ENCODE data around the gene TTLL13. TPM values are rescaled to one million over a fixed set of nuclear protein-coding genes. Genes with fewer than 3 reads are reported as not detected.
"Not testable (repeated sequence)": the region's sequence is repeated elsewhere in the genome, so short reads cannot be mapped to it uniquely, and the experiment has no call there.

The TTLL13 gene
- total and polyA plus RNA-seq, 12 donors, result 0.09 to 0.78 (median 0.24) TPM; not detected in 4

DNA sequence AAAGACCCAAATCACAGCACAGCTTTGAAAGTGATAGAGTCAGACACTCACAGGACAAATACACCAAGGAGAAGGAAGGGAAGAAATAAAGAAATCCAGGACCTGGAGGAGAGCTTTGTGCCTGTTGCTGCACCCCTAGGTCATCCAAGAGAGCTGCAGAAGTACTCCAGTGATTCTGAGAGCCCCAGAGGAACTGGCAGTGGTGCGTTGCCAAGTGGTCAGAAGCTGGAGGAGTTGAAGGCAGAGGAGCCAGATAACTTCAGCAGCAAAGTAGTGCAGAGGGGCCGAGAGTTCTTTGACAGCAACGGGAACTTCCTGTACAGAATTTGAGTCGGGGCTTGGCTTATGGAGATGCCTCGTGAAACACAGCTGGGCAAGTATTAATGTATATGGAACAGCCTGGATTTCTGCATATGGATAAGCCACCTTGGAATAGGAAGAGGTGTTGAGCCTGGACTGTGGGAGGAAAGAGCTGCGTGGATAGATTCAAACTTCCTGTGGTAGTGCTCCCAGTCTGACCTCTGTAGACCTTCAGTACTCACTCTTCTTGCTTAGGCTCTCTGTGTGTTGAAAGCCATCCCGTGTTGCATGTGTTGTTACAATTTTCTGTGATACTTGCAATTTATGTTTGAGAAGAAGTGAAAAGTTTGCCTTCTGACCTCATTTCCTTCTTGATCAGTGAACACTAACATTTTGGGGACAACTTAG lies 22.3 kb downstream of the TTLL13 start:
- Histone ChIP-seq H3K4me1 (peaks cover 14 to 64% (median 55%) of the 10 kb centered on the region in 9 donors), H3K27ac (peak overlapping the region in 7 of 10 donors; percentile 5 to 49 (median 29)), H3K27me3 (no peaks in the 10 kb centered on the region), H3K9me3 (no peaks in the 10 kb centered on the region), H3K4me3 (no peak overlapping the region), H3K36me3 (peaks cover 0 to 91% (median 21%) of the 10 kb centered on the region in 9 donors)
- TF ChIP-seq, protein P1, sequence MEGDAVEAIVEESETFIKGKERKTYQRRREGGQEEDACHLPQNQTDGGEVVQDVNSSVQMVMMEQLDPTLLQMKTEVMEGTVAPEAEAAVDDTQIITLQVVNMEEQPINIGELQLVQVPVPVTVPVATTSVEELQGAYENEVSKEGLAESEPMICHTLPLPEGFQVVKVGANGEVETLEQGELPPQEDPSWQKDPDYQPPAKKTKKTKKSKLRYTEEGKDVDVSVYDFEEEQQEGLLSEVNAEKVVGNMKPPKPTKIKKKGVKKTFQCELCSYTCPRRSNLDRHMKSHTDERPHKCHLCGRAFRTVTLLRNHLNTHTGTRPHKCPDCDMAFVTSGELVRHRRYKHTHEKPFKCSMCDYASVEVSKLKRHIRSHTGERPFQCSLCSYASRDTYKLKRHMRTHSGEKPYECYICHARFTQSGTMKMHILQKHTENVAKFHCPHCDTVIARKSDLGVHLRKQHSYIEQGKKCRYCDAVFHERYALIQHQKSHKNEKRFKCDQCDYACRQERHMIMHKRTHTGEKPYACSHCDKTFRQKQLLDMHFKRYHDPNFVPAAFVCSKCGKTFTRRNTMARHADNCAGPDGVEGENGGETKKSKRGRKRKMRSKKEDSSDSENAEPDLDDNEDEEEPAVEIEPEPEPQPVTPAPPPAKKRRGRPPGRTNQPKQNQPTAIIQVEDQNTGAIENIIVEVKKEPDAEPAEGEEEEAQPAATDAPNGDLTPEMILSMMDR (IDR thresholded peaks at IDR 0.05), result no peak
- DNase-seq (no peak), ATAC-seq (peak in 5 of 8 donors; percentile 40 to 63 (median 42))
- WGBS, 2 donors, result 40 to 44% methylated on average over 7 of the region's 7 CpGs
- intact Hi-C loops (cut with DNase I), result no loop called here

DNA sequence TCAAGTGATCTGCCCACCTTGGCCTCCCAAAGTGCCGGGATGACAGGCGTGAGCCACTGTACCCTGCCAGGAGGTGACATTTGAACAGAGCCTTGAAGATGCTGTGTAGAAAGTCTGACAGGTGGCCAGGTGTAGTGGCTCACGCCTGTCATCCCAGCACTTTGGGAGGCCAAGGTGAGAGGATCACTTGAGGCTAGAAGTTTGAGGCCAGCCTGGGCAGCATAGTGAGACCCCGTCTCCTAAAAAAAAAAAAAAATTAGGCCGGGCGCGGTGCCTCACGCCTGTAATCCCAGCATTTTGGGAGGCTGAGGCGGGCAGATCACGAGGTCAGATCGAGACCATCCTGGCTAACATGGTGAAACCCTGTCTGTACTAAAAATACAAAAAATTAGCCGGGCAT lies 29.1 kb downstream of the TTLL13 start:
- intact Hi-C loops (cut with DNase I); DNase-seq; H3K4me1 ChIP-seq; ATAC-seq; H3K4me3 ChIP-seq; H3K27me3 ChIP-seq; H3K27ac ChIP-seq; H3K9me3 ChIP-seq: not testable (repeated sequence)
- 96 to 99% methylated on average over 12 of the region's 12 CpGs for WGBS, 2 donors
- H3K36me3 ChIP-seq, result peaks cover 0 to 35% (median 4%) of the 10 kb centered on the region in 9 donors

DNA sequence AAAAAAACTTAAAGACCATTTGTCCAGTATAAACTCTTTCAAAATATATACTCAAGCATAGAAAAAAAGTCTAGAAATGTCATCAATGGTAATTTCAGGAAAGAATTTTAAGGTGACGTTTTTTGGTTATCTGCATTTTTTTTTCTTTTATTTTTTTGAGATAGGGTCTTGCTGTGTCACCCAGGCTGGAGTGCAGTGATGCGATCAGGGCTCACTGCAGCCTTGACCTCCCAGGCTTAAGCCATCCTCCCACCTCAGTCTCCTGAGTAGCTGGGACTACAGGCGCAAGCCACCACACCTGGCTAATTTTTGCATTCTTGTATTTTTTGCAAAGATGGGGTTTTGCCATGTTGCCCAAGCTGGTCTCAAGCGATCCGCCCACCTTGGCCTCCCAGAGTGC lies 31.4 kb downstream of the TTLL13 start:
- H3K9me3 ChIP-seq; DNase-seq; intact Hi-C loops (cut with DNase I): not testable (repeated sequence)

DNA sequence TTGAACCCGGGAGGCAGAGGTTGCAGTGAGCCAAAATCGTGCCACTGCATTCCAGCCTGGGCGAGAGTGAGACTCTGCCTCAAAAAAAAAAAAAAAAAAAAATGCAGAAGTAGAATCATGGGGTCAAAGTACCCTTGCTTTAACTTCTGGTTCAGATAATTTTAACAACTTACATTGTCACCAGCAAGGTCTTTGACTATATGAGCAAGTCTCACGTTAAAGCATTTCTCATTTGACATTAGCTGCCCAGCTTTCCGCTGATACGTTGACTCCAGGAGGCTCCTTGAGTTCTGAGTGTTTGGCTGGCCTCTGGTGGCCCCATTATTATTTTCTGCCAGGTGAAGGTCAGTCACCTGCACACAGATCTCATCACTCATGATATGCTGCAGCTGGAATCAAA lies 32.3 kb downstream of the TTLL13 start:
- not testable (repeated sequence) for H3K27me3 ChIP-seq

More for the DNA sequence above, 31.4 kb downstream of the TTLL13 start:
- not testable (repeated sequence) for H3K27me3 ChIP-seq, H3K4me1 ChIP-seq, H3K27ac ChIP-seq, H3K4me3 ChIP-seq, ATAC-seq
- peaks cover 0 to 15% (median 0%) of the 10 kb centered on the region in 9 donors for H3K36me3 ChIP-seq
- WGBS, 2 donors, result 92 to 97% methylated on average over 5 of the region's 5 CpGs

DNA sequence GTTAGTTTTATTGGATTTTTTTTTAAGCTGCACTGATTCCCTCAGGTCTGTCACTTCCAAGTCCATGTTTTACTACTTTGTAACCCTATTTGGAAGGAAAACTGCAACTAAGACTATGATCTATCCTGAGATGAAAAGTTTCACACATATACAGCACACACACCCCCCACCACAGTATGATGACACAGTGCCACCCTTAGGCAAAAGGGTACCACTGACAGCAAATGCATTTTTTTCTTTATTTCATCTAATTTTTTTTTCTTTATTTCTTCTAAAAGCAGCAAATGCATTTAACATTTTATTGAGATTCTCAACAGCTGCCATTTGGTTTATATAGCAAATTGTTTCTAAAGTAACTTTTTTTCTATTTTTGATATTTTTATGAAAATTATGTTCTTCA lies 37.3 kb downstream of the TTLL13 start:
- no peak overlapping the region for H3K27ac ChIP-seq
- H3K36me3 ChIP-seq, result no peaks in the 10 kb centered on the region
- TF ChIP-seq, protein P1 (IDR thresholded peaks at IDR 0.05), result peak in 7 of 9 donors; percentile 5 to 57 (median 42)
- H3K27me3 ChIP-seq, result no peaks in the 10 kb centered on the region
- ATAC-seq (no peak), DNase-seq (no peak)
- no peak overlapping the region for H3K4me3 ChIP-seq
- H3K4me1 ChIP-seq, result peaks cover 0 to 5% (median 0%) of the 10 kb centered on the region in 9 donors
- intact Hi-C loops (cut with DNase I), result no loop called here
- no peaks in the 10 kb centered on the region for H3K9me3 ChIP-seq

More for the DNA sequence above, 32.3 kb downstream of the TTLL13 start:
- H3K27ac ChIP-seq; H3K36me3 ChIP-seq; H3K4me3 ChIP-seq; H3K4me1 ChIP-seq; ATAC-seq; H3K9me3 ChIP-seq; intact Hi-C loops (cut with DNase I); DNase-seq: not testable (repeated sequence)
- 68 to 86% methylated on average over 6 of the region's 6 CpGs for WGBS, 2 donors

DNA sequence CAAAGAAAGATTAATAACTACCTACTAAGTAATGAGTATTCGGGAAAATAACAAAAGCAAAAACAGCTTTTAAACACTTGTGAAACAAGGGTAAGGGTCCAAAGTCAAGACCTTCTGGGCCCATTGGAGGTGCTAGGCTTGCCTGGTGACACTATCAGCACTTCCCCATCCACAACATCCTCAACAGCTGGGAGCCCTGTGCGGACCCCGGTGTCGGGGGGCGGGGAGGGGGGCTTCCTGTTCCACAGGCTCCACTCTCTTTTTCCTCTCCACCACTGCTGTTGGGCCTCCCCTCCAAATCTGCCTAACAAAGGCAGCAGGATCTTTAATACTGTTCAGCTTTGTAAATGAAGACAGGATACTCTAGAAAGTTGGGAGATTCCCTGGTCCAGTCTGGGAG lies 37.7 kb downstream of the TTLL13 start:
- peaks cover 0 to 5% (median 0%) of the 10 kb centered on the region in 9 donors for H3K4me1 ChIP-seq
- 39 to 41% methylated on average over 5 of the region's 5 CpGs for WGBS, 2 donors
- H3K9me3 ChIP-seq, result no peaks in the 10 kb centered on the region
- H3K27ac ChIP-seq, result no peak overlapping the region
- intact Hi-C loops (cut with DNase I), result no loop called here
- DNase-seq, result no peak
- ATAC-seq, result no peak
- no peak overlapping the region for H3K4me3 ChIP-seq
- TF ChIP-seq, protein P1 (IDR thresholded peaks at IDR 0.05), result no peak
- no peaks in the 10 kb centered on the region for H3K27me3 ChIP-seq
- H3K36me3 ChIP-seq, result no peaks in the 10 kb centered on the region

Measured in heart right ventricle (tissue), 16 donors.